Transverse colon (tissue), 4 donors: Measurements from ENCODE around the gene ANKRD52. TPM values are rescaled to one million over a fixed set of nuclear protein-coding genes. Genes with fewer than 3 reads are reported as not detected.

Experiments
- DNase-seq: peaks from one replicate; pipeline ENCODE4 v3.0.0-alpha.2; 2019
- H3K27ac ChIP-seq, 4 donors: fragments of 200-600 bp; sonication (generic); 2 replicates each; pipeline ENCODE4 v1.5.1; 2016 to 2018; ENCODE audit warnings: inconsistent platforms in 4 of 4
- H3K27me3 ChIP-seq: fragments of 200-600 bp; sonication (generic); 2 replicates; pipeline ENCODE4 v1.5.1; 2017; ENCODE audit warnings: inconsistent platforms
- H3K36me3 ChIP-seq, 4 donors: fragments of 200-600 bp; sonication (generic); 2 replicates each; pipeline ENCODE4 v1.5.1; 2017 to 2019; ENCODE audit warnings: inconsistent platforms in 4 of 4
- H3K4me1 ChIP-seq, 4 donors: fragments of 200-600 bp; sonication (generic); 2 replicates each; pipeline ENCODE4 v1.5.1; 2017 to 2020; ENCODE audit warnings: inconsistent platforms in 4 of 4
- H3K4me3 ChIP-seq, 4 donors: fragments of 200-600 bp; sonication (generic); 1 replicate in 1 of 4; 2 replicates in 3 of 4; pipeline versions ENCODE4 v1.5.1 to v1.6.1; 2017 to 2019; ENCODE audit warnings: inconsistent platforms in 4 of 4
- H3K9me3 ChIP-seq, 2 donors: fragments of 200-600 bp; sonication (generic); 2 replicates each; pipeline ENCODE4 v1.5.1; 2017 to 2019; ENCODE audit warnings: inconsistent platforms in 2 of 2
- EP300 ChIP-seq: sonication (generic); formaldehyde crosslinking; IDR thresholded peaks from one replicate; pipeline ENCODE4 v1.6.1; 2017; ENCODE audit warnings: antibody characterized with exemption, low read depth
- POLR2A ChIP-seq: fragments of 450-650 bp; IDR thresholded peaks from one replicate; pipeline ENCODE4 v1.6.1; 2016; ENCODE audit warnings: antibody characterized with exemption, mild to moderate bottlenecking, moderate library complexity
- POLR2AphosphoS5 ChIP-seq, 3 donors: sonication (generic); formaldehyde crosslinking; IDR thresholded peaks; one replicate each; pipeline ENCODE4 v1.6.1; 2016; ENCODE audit warnings: antibody characterized with exemption in 3 of 3
- WGBS, 2 donors: methylation state at CpG; one replicate each; pipeline ENCODE4 v1.1.5; 2018; ENCODE audit warnings: low coverage in 1 of 2; 5-methylcytosine and 5-hydroxymethylcytosine counted together
- in situ Hi-C, 4 donors: fragments of 200-750 bp; cut with MboI; loops; one replicate each; pipeline versions ENCODE4 v1.15.0 to v1.15.1; 2017; ENCODE audit warnings: low sequenced_read_pairs in 3 of 4, low pct_ligation_motif_present in 1 of 4, low pct_unique_long_range_greater_than_20kb in 1 of 4
- intact Hi-C: fragments of 100-400 bp; cut with DNase I; formaldehyde crosslinking; loops from one replicate; pipeline ENCODE4 v1.15.1; 2023; ENCODE audit warnings: low total_unique reads
- total RNA-seq, 4 donors: library from RNA; depleted of rRNA; stranded (reverse); fragments of >200 nt; gene quantifications; one replicate each; pipeline ENCODE4 v1.1.0, GENCODE V29; 2016
- TF ChIP-seq, protein P1 (sequence below), 5 experiments: fragments of 200-600 bp in 3 of 5; fragments of 450-650 bp in 2 of 5; sonication (generic) in 3 of 5; IDR thresholded peaks; 1 replicate in 2 of 5; 2 replicates in 3 of 5; pipeline ENCODE4 v1.5.1; 2016 to 2017; ENCODE audit warnings: antibody characterized with exemption in 5 of 5, inconsistent platforms in 3 of 5, mild to moderate bottlenecking in 2 of 5, moderate library complexity in 1 of 5

ANKRD52 gene
- total RNA-seq, 4 donors from 2014 or later, result 28.4 to 120 (median 40.0) TPM

DNA sequence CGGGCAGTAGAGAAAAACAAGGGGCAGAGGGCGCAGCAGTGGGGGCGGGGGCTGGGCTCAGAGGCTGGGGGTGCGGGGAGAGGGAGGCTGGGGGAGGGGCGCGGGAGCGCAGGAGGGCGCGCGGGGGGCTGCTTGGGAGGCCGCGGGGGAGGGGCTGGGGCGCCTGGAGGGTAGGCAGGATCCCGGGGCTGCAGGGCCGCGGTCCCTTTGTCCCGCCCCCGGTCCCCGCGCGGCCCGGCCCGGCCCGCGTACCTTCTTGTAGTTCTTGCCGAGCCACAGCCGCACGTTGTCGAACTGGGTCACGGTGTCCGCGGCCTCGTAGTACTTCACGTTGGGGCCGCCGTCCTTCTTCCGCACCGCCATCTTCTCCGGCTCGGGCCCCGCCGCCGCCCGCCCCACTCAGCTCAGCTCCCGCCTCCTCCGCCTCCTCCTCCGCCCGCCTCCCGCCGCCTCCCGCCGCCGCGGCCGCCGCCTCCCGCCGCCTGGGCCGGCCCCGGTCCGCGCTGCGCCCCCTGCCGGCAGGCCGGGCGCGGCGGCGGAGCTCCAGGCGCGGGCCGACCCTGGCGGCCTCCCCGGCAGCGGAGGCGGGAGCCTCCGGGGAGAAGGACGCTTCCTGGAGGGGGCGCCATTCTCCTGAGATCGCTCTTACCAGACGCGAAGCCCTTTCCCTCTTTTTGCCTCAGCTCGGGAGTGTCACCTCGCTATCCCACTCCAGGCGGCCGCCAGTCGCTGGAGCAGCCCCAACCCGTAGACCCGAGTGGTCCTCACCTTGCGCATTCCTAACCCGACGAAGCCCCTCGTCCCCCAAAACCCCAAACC is 68.9 kb downstream of the ANKRD52 start, which contains the start of gene SMARCC2:
TSS of gene SMARCC2 (minus strand) at position 385 of the 819 bp plus-strand sequence. CDS start at position 363, 22 bp downstream.
- Histone ChIP-seq H3K27ac (peak within 1 kb of the TSS; percentile 95 to 100 (median 99)), H3K36me3 (peaks cover 0 to 18% (median 7%) of the 10 kb centered on the region in 4 donors), H3K4me3 (peak within 1 kb of the TSS; percentile 87 to 99 (median 98)), H3K27me3 (no peaks in the 10 kb centered on the region), H3K9me3 (no peaks in the 10 kb centered on the region), H3K4me1 (peaks cover 12 to 28% (median 22%) of the 10 kb centered on the region in 4 donors)
- 0% methylated on average over 57 of the region's 93 CpGs; no CpG with 5 or more reads in 1 of the 2 donors for WGBS, 2 donors
- in situ Hi-C loops (loop anchor here in 2 of 4 donors (5.0 to 10.0 kb wide), 2 partner anchors 57 to 65 kb away; partner anchors contain the start of gene ESYT1 (in 1 of the 2)), intact Hi-C loops (loop anchor here (2.0 kb wide), 1 partner anchor 71 kb away; the partner anchor contains the start of gene ZC3H10)
- TF ChIP-seq POLR2A (peak; percentile 56), POLR2AphosphoS5 (IDR thresholded peaks at IDR 0.05) (peak; percentile 58 to 77 (median 67)), EP300 (no peak)
- TF ChIP-seq, protein P1, sequence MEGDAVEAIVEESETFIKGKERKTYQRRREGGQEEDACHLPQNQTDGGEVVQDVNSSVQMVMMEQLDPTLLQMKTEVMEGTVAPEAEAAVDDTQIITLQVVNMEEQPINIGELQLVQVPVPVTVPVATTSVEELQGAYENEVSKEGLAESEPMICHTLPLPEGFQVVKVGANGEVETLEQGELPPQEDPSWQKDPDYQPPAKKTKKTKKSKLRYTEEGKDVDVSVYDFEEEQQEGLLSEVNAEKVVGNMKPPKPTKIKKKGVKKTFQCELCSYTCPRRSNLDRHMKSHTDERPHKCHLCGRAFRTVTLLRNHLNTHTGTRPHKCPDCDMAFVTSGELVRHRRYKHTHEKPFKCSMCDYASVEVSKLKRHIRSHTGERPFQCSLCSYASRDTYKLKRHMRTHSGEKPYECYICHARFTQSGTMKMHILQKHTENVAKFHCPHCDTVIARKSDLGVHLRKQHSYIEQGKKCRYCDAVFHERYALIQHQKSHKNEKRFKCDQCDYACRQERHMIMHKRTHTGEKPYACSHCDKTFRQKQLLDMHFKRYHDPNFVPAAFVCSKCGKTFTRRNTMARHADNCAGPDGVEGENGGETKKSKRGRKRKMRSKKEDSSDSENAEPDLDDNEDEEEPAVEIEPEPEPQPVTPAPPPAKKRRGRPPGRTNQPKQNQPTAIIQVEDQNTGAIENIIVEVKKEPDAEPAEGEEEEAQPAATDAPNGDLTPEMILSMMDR (IDR thresholded peaks at IDR 0.05), result peak; percentile 65 to 82 (median 74)
- peak; percentile 94 for DNase-seq

DNA sequence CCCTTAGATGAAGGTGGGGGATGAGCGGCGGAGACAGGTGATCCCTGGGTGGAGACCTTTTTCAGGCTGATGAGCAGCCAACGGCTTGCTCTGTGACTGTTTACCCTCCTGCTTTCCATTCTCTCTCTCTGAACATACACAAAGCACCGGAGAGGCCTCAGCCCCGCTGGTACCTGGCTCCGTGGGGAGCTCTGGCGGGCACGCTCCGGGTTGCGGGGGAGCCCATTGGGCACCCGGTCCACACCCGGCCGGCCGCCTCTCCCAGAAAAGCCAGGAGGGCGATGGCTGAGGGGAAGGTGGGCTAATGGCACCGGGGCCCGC is 69.4 kb downstream of the ANKRD52 start:
- H3K9me3 ChIP-seq, result no peaks in the 10 kb centered on the region
- peak overlapping the region; percentile 95 to 100 (median 99) for H3K27ac ChIP-seq
- TF ChIP-seq POLR2AphosphoS5 (IDR thresholded peaks at IDR 0.05) (no peak), POLR2A (no peak), EP300 (no peak)
- TF ChIP-seq, protein P1 (IDR thresholded peaks at IDR 0.05), result no peak
- peaks cover 0 to 23% (median 9%) of the 10 kb centered on the region in 4 donors for H3K36me3 ChIP-seq
- intact Hi-C loops (loop anchor here (2.0 kb wide), 1 partner anchor 70 kb away; the partner anchor contains the start of gene ZC3H10), in situ Hi-C loops (loop anchor here in 2 of 4 donors (5.0 to 10.0 kb wide), 2 partner anchors 56 to 64 kb away; partner anchors contain the start of gene ESYT1 (in 1 of the 2))
- 1% methylated on average over 15 of the region's 17 CpGs; no CpG with 5 or more reads in 1 of the 2 donors for WGBS, 2 donors
- no peaks in the 10 kb centered on the region for H3K27me3 ChIP-seq
- DNase-seq, result no peak
- H3K4me3 ChIP-seq, result peak overlapping the region; percentile 87 to 99 (median 98)
- H3K4me1 ChIP-seq, result peaks cover 12 to 28% (median 22%) of the 10 kb centered on the region in 4 donors

DNA sequence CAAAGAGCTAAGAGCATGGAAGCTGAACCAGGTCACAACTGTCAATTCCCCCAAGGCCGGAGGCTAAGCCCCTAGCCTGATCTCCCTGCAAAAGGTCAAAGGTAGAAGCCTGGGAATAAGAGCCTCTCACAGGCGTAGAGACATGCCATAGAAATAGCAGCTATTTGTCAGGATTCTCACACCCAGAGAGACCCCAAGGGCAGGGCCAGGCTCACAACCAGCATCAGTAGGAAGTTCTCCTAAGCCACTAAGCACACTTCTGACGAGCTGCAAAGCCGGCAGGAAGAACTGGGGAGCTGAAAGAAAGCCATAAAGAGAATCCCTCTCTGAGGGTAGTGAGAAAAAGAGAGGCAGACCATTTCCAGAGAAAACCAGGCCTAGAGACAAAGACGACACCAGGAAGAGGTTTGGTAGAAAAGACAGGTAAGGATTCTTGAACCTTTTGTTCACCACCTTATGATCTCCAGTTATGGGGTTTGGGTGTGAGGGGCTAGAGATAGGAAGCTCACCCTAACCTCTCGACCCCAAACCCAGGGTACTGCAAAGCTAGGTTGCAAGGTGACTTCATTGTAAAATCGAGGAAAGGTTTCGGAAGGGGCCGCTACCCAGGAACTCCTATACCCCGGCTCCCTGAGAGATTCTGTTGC is 69.9 kb downstream of the ANKRD52 start:
- H3K4me1 ChIP-seq, result peaks cover 12 to 28% (median 22%) of the 10 kb centered on the region in 4 donors
- DNase-seq, result no peak
- WGBS, 2 donors, result 5 to 43% methylated on average over 1 to 10 of the region's 10 CpGs
- TF ChIP-seq POLR2AphosphoS5 (IDR thresholded peaks at IDR 0.05) (no peak), POLR2A (no peak), EP300 (no peak)
- TF ChIP-seq, protein P1 (IDR thresholded peaks at IDR 0.05), result no peak
- no peaks in the 10 kb centered on the region for H3K27me3 ChIP-seq
- intact Hi-C loops, result loop anchor here (2.0 kb wide), 1 partner anchor 69 kb away; the partner anchor contains the start of gene ZC3H10
- in situ Hi-C loops, result loop anchor here in 2 of 4 donors (5.0 to 10.0 kb wide), 2 partner anchors 56 to 63 kb away; partner anchors contain the start of gene ESYT1 (in 1 of the 2)
- H3K9me3 ChIP-seq, result no peaks in the 10 kb centered on the region
- peak overlapping the region; percentile 95 to 100 (median 99) for H3K27ac ChIP-seq
- peak overlapping the region; percentile 87 to 99 (median 98) for H3K4me3 ChIP-seq
- peaks cover 0 to 26% (median 12%) of the 10 kb centered on the region in 4 donors for H3K36me3 ChIP-seq

Other genes starting within 250 kb of the ANKRD52 start
- 1 to 10 TPM; 1.9 to 6.2 (median 3.9) TPM for gene IKZF4, start 237.3 kb downstream of the ANKRD52 start, total RNA-seq
- gene RPS26, start 216.5 kb downstream of the ANKRD52 start, total RNA-seq, result 1,000 to 10,000 TPM in 2 of 4 donors, 100 to 1,000 TPM in 2; 283 to 2,670 (median 937) TPM
- 100 to 1,000 TPM; 270 to 634 (median 340) TPM for gene ERBB3, start 178.2 kb downstream of the ANKRD52 start, total RNA-seq
- 10 to 100 TPM; 22.1 to 63.0 (median 44.8) TPM for gene PA2G4, start 153.8 kb downstream of the ANKRD52 start, total RNA-seq
- gene RPL41, start 141.8 kb downstream of the ANKRD52 start, total RNA-seq, result 1,000 to 10,000 TPM in 2 of 4 donors, 100 to 1,000 TPM in 2; 841 to 2,950 (median 1,684) TPM
- 10 to 100 TPM in 1 of 4 donors, 1 to 10 TPM in 3; 3.7 to 10.1 (median 4.5) TPM for gene ZC3H10, start 140.1 kb downstream of the ANKRD52 start, total RNA-seq
- 100 to 1,000 TPM in 2 of 4 donors, 10 to 100 TPM in 2; 94.2 to 133 (median 97.9) TPM for gene ESYT1, start 130.1 kb downstream of the ANKRD52 start, total RNA-seq
- 10 to 100 TPM in 3 of 4 donors, not detected in 1; 26.4 to 30.0 (median 26.7) TPM for gene MYL6B, start 105.8 kb downstream of the ANKRD52 start, total RNA-seq
- 1,000 to 10,000 TPM; 1,233 to 3,440 (median 2,458) TPM for gene MYL6, start 100.0 kb downstream of the ANKRD52 start, total RNA-seq
- 100 to 1,000 TPM in 3 of 4 donors, 10 to 100 TPM in 1; 63.8 to 231 (median 135) TPM for gene SMARCC2, start 68.9 kb downstream of the ANKRD52 start, total RNA-seq
- gene RNF41, start 36.5 kb downstream of the ANKRD52 start, total RNA-seq, result 10 to 100 TPM; 39.0 to 51.3 (median 42.7) TPM
- gene NABP2, start 34.0 kb downstream of the ANKRD52 start, total RNA-seq, result 10 to 100 TPM in 3 of 4 donors, 1 to 10 TPM in 1; 4.9 to 26.8 (median 15.5) TPM
- 100 to 1,000 TPM; 225 to 325 (median 283) TPM for gene SLC39A5, start 28.3 kb downstream of the ANKRD52 start, total RNA-seq
- 10 to 100 TPM in 3 of 4 donors, 1 to 10 TPM in 1; 6.7 to 51.5 (median 27.9) TPM for gene COQ10A, start 8.6 kb upstream of the ANKRD52 start, total RNA-seq
- 100 to 1,000 TPM in 3 of 4 donors, 10 to 100 TPM in 1; 92.4 to 297 (median 213) TPM for gene CS, start 41.9 kb upstream of the ANKRD52 start, total RNA-seq
- 10 to 100 TPM; 34.0 to 87.2 (median 51.8) TPM for gene CNPY2, start 57.6 kb upstream of the ANKRD52 start, total RNA-seq
- 100 to 1,000 TPM in 1 of 4 donors, 10 to 100 TPM in 3; 45.2 to 206 (median 58.0) TPM for gene PAN2, start 75.6 kb upstream of the ANKRD52 start, total RNA-seq
- 1 to 10 TPM in 1 of 4 donors, not detected in 3; 1.3 TPM for gene IL23A, start 80.5 kb upstream of the ANKRD52 start, total RNA-seq
- gene STAT2, start 101.7 kb upstream of the ANKRD52 start, total RNA-seq, result 100 to 1,000 TPM in 3 of 4 donors, 10 to 100 TPM in 1; 85.6 to 192 (median 115) TPM
- not detected for gene APOF, start 104.5 kb upstream of the ANKRD52 start, total RNA-seq
- 1 to 10 TPM in 3 of 4 donors, under 1 TPM in 1; 0.75 to 7.8 (median 3.9) TPM for gene TIMELESS, start 191.0 kb upstream of the ANKRD52 start, total RNA-seq
- gene MIP, start 196.3 kb upstream of the ANKRD52 start, total RNA-seq, result not detected
- 10 to 100 TPM in 1 of 4 donors, 1 to 10 TPM in 3; 3.0 to 11.5 (median 3.9) TPM for gene SPRYD4, start 210.2 kb upstream of the ANKRD52 start, total RNA-seq
- gene GLS2, start 229.8 kb upstream of the ANKRD52 start, total RNA-seq, result under 1 TPM in 2 of 4 donors, not detected in 2; 0.41 to 0.95 TPM